GM13976 (cell line): ENCODE data around the gene SLC25A23.
"Not testable (repeated sequence)": the region's sequence is repeated elsewhere in the genome, so short reads cannot be mapped to it uniquely, and the experiment has no call there.

Experiments
- DNase-seq: peaks from one replicate; pipeline ENCODE4 v3.0.0; 2012; ENCODE audit warnings: low spot score
- CTCF ChIP-seq: IDR thresholded peaks from 2 replicates; pipeline ENCODE4 v1.5.1; 2012; ENCODE audit warnings: borderline replicate concordance, mild to moderate bottlenecking; ENCODE audit not compliant: insufficient read depth; ENCODE audit errors: extremely low read depth, missing control alignments, control extremely low read depth
- in situ Hi-C: fragments of 300-500 bp; cut with MboI; formaldehyde crosslinking; loops from one replicate; pipeline ENCODE4 v1.12.0; 2022; ENCODE audit warnings: low sequenced_read_pairs, mixed read lengths, inconsistent platforms; ENCODE audit not compliant: unreplicated experiment

SLC25A23 gene

GRCh38 chr19:6433663-6434062 lies 25.9 kb downstream of the SLC25A23 start, which contains the start of gene SLC25A41:
Gene SLC25A41, minus strand, starts transcription at chr19:6433763. Its CDS starts 70 bp downstream, at chr19:6433693.
- in situ Hi-C loops, result no loop called here
- no peak for TF ChIP-seq CTCF
- DNase-seq, result no peak

- in situ Hi-C loops, result no loop called here
- TF ChIP-seq CTCF, result no peak
- DNase-seq, result no peak
Observed at GRCh38 chr19:6433165-6433564, 26.4 kb downstream of the SLC25A23 start.

- no peak for DNase-seq
- TF ChIP-seq CTCF, result no peak
- in situ Hi-C loops, result no loop called here
Observed at GRCh38 chr19:6431891-6432290, 27.7 kb downstream of the SLC25A23 start.

- no peak for DNase-seq
- in situ Hi-C loops, result no loop called here
- TF ChIP-seq CTCF, result no peak
Observed at GRCh38 chr19:6429419-6430221, 30.0 kb downstream of the SLC25A23 start.

GRCh38 chr19:6428692-6429418 lies 30.7 kb downstream of the SLC25A23 start:
- in situ Hi-C loops, DNase-seq: not testable (repeated sequence)

- in situ Hi-C loops, result no loop called here
- no peak for DNase-seq
- no peak for TF ChIP-seq CTCF
Observed at GRCh38 chr19:6427131-6427530, 32.5 kb downstream of the SLC25A23 start.
